Measurements from ENCODE around the gene ABHD4. TPM values are rescaled to one million over a fixed set of nuclear protein-coding genes. Genes with fewer than 3 reads are reported as not detected.
A peak's percentile ranks its signal among the peaks of the same experiment; 100 is the strongest.

Gene ABHD4
- total RNA-seq, 2 donors from 2014 or later = 25.3 to 40.1 TPM

GRCh38 chr14:22602862-22603261 lies 4.8 kb downstream of the ABHD4 start:
- Histone ChIP-seq H3K4me3 (no peak overlapping the region), H3K27me3 (replicated peaks; ENCODE audit: insufficient read depth) (no peaks in the 10 kb centered on the region), H3K9me3 (no peaks in the 10 kb centered on the region), H3K4me1 (ENCODE audit: control insufficient read depth in 1 of 2, low read depth in 2 of 2) (peaks cover 9 to 20% of the 10 kb centered on the region in 2 donors), H3K27ac (no peak overlapping the region), H3K36me3 (peaks cover 63% of the 10 kb centered on the region)
- TF ChIP-seq CTCF (IDR thresholded peaks at IDR 0.05) = no peak
- no peak for DNase-seq (ENCODE audit: low spot score)
- ATAC-seq (ENCODE audit: insufficient number of reproducible peaks, low FRiP score, low read depth) = no peak

GRCh38 chr14:22606380-22606779 lies 8.3 kb downstream of the ABHD4 start:
- Histone ChIP-seq H3K4me3 (no peak overlapping the region), H3K4me1 (ENCODE audit: control insufficient read depth in 1 of 2, low read depth in 2 of 2) (no peaks in the 10 kb centered on the region), H3K9me3 (no peaks in the 10 kb centered on the region), H3K27me3 (replicated peaks; ENCODE audit: insufficient read depth) (no peaks in the 10 kb centered on the region), H3K27ac (no peak overlapping the region), H3K36me3 (peaks cover 88% of the 10 kb centered on the region)
- no peak for ATAC-seq (ENCODE audit: insufficient number of reproducible peaks, low FRiP score, low read depth)
- DNase-seq (ENCODE audit: low spot score) = no peak
- no peak for TF ChIP-seq CTCF (IDR thresholded peaks at IDR 0.05)

- H3K9me3 ChIP-seq = no peaks in the 10 kb centered on the region
- ATAC-seq (ENCODE audit: insufficient number of reproducible peaks, low FRiP score, low read depth) = no peak
- no peak overlapping the region for H3K27ac ChIP-seq
- H3K4me3 ChIP-seq = no peak overlapping the region
- peaks cover 86% of the 10 kb centered on the region for H3K36me3 ChIP-seq
- no peak for TF ChIP-seq CTCF (IDR thresholded peaks at IDR 0.05)
- no peaks in the 10 kb centered on the region for H3K27me3 ChIP-seq (replicated peaks; ENCODE audit: insufficient read depth)
- DNase-seq (ENCODE audit: low spot score) = no peak
- H3K4me1 ChIP-seq (ENCODE audit: control insufficient read depth in 1 of 2, low read depth in 2 of 2) = no peaks in the 10 kb centered on the region
Measured at GRCh38 chr14:22607291-22607690, 9.2 kb downstream of the ABHD4 start.

- Histone ChIP-seq H3K9me3 (no peaks in the 10 kb centered on the region), H3K36me3 (peaks cover 50% of the 10 kb centered on the region), H3K27me3 (replicated peaks; ENCODE audit: insufficient read depth) (no peaks in the 10 kb centered on the region), H3K4me3 (no peak overlapping the region), H3K27ac (no peak overlapping the region), H3K4me1 (ENCODE audit: control insufficient read depth in 1 of 2, low read depth in 2 of 2) (peaks cover 18 to 21% of the 10 kb centered on the region in 2 donors)
- TF ChIP-seq CTCF (IDR thresholded peaks at IDR 0.05) = no peak
- no peak for ATAC-seq (ENCODE audit: insufficient number of reproducible peaks, low FRiP score, low read depth)
- no peak for DNase-seq (ENCODE audit: low spot score)
Measured at GRCh38 chr14:22610931-22611330, 12.8 kb downstream of the ABHD4 start.

- peaks cover 29% of the 10 kb centered on the region for H3K36me3 ChIP-seq
- H3K4me3 ChIP-seq = no peak overlapping the region
- peaks cover 18 to 21% of the 10 kb centered on the region in 2 donors for H3K4me1 ChIP-seq (ENCODE audit: control insufficient read depth in 1 of 2, low read depth in 2 of 2)
- H3K27ac ChIP-seq = peak overlapping the region; percentile 62 to 87
- no peaks in the 10 kb centered on the region for H3K9me3 ChIP-seq
- TF ChIP-seq CTCF (IDR thresholded peaks at IDR 0.05) = no peak
- ATAC-seq (ENCODE audit: insufficient number of reproducible peaks, low FRiP score, low read depth) = peak; percentile 4
- no peak for DNase-seq (ENCODE audit: low spot score)
- H3K27me3 ChIP-seq (replicated peaks; ENCODE audit: insufficient read depth) = no peaks in the 10 kb centered on the region
Measured at GRCh38 chr14:22613106-22613695, 15.1 kb downstream of the ABHD4 start.
